HG03342 (cell line): Measurements from ENCODE around the gene ATP5F1B.
A peak's percentile ranks its signal among the peaks of the same experiment; 100 is the strongest.
"Not testable (repeated sequence)": the region's sequence is repeated elsewhere in the genome, so short reads cannot be mapped to it uniquely, and the experiment has no call there.

Source experiments
- ATAC-seq: cut with Tn5 transposase; IDR thresholded peaks from one replicate; pipeline ENCODE4 v1.9.1; 2021; ENCODE audit warnings: mild to moderate bottlenecking, moderate library complexity; ENCODE audit not compliant: unreplicated experiment

The ATP5F1B gene

GRCh38 chr12:56653781-56654180, 8.0 kb upstream of the ATP5F1B start:
- not testable (repeated sequence) for ATAC-seq

- ATAC-seq: not testable (repeated sequence)
Observed at GRCh38 chr12:56648023-56648422, 2.2 kb upstream of the ATP5F1B start.

DNA sequence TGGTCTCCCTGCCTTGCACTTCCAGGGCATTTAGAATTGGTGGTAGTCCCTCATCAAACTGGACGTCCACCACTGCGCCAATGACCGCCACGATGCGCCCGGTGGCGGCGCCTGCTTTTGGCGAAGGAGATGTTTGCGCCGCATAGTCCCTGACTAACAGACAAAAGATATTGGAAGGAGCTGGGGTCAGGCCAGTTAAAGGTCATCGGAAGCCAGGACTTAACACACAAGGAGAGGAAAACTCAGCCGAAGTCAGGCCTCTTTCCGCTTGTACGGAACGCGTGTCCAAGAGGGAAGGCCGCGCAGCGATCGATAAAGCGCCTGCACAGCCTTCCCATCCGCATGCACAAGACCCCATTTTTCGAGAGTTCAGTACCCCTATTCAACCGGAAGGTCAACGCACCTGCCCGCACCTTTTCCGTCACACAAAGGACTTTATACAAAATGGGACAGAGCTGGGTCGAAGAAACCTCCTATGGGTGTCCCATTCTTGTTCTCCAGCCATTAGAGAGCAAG, 525 bp downstream of the ATP5F1B start:
- no peak for ATAC-seq

GRCh38 chr12:56644654-56645053, 1.1 kb downstream of the ATP5F1B start:
- no peak for ATAC-seq

DNA sequence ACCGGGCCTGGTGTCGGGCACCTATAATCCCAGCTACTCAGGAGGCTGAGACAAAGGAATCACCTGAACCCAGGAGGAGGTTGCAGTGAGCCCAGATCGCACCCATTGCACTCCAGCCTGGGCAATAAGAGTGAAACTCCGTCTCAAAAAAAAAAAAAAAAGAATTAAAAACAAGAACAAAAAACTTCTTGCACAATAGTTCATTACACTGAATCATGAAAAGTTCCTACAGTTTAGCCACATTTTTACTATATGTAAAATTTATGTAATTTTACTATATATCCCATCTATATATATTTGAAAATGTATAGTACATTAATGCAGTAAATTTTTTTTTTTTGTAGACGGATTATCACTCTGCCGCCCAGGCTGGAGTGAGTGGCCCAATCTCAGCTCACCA, 4.6 kb downstream of the ATP5F1B start:
- no peak for ATAC-seq

DNA sequence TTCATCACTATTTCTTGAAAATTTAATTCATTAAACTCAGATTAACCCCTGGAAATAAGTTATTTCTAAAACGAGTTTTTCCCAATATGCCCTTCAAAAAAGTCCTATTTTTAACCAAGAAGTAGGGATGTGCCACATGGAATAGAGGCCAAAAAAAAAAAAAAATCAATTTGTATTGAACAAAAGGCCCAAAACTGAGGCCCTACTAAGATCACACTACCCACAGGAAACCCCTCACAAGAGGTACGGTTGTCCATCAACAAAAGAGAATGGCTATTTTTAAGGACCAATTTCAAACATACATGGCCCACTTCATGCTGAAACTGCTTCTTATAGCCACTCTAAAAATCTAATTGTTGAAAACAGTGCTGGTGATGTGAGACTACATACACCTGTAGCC, 8.2 kb downstream of the ATP5F1B start:
- ATAC-seq: no peak

- peak; percentile 56 for ATAC-seq
Observed at GRCh38 chr12:56636675-56637540, 8.9 kb downstream of the ATP5F1B start.

- peak; percentile 47 for ATAC-seq
Observed at GRCh38 chr12:56635806-56636674, 9.7 kb downstream of the ATP5F1B start.

GRCh38 chr12:56634837-56635791, 10.7 kb downstream of the ATP5F1B start:
- ATAC-seq: peak; percentile 30

- no peak for ATAC-seq
Observed at GRCh38 chr12:56634242-56634836, 11.4 kb downstream of the ATP5F1B start.

- ATAC-seq: no peak
Observed at GRCh38 chr12:56633468-56634241, 12.1 kb downstream of the ATP5F1B start.

DNA sequence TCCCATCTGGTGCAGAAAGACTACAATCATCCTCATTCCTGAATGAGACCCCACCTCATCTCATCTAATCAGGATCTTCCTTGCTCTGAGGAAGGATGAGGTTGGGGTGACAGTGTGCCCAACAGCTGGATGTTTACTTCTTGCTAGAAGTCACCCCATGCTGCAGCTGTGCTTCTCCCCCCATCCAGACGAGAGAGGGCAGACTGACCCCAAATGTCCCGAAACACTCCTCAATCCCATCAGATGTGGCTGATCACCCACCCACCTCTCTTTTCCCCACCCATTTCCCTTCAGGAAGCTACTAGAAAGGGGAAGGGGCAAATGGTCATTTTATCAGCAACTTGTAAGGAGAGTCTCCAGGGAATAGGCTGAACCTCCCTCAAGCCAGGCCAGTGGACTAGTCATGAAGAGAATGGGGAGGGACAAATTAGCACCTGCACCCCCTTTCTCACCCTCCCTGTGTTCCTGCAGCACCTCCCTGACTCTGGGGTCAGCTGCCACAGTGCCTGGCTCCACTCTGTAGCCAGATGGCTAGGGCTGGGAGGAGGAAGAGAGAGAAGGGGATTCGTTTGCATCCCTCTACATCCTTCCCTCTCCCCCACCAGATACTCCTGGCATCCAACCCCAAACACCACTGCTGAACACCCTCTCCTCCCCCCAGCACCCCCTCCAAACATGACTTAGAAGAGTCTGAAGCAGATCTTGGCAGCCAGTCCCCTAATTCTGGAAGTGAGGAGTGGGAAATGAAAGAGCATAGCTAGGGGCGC, 12.9 kb downstream of the ATP5F1B start:
- no peak for ATAC-seq

DNA sequence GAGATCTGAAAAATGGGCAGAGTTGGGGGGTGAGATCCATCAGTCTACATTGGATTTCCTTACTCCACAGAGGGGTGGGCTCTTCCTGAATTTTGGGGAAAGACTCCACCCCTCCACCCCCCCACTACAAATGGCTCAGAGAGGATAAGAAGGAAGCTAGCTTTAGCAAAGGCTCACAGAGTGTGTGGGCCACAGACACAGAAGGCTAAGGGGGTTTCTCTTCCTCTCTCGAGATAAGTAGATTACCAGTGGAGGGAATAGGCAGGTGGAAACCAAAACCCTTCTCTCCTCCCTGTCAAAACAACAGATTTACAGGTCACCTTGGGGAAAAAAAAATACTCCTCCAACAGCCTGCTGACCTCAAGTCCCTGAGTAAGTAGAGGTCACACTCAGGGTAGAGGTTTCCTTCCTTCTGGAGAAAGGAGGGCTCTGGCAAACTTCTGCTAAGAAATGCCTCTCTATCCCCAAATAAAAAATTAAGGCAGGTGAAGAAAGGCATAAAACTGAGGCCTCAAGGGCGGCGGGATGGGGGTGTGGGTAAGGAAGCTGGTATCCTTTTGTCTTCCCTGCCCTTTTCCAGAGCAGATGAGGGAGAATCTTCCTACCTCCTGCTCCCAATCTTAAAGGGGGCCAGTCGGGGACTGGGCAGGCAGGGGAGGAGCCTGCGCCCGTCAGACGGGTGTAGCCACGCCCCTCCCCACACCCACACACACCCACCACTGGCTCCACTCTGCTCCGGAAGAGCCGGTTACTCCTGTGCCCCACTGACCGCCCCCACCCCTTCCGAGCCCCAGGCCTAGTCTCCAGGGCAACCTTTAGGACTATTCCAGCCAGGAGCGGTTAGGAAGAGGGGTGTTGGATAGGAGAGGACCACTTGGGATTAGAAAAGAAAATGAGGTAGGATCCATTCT, 13.7 kb downstream of the ATP5F1B start:
- no peak for ATAC-seq

DNA sequence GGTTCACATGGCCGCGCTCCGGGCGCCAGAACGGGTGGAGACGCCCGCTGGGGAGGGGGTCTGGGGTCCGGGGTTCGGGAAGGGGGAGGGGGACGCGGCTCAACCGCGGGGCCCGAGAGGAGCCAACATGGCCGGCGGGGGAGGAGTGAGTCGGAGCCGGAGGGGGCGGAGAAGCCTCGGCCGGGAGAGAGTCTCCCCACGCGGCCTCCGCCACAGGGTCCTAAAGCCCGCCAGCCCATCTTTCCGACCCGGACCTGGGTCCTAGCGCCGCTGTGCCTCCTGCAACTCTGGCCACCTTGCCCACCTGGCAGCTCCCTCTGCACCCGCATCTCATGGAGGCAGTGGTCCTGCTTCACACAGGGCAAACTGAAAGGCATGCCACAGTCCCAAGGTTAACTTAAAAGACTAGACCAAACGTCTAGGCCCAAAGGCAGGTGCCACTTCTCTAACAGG, 15.6 kb downstream of the ATP5F1B start, which contains the start of gene BAZ2A:
Gene BAZ2A (minus strand): TSS at position 147 of the 453 bp plus-strand sequence. CDS start 12,796 bp downstream, outside the sequence.
- peak; percentile 57 for ATAC-seq

- peak; percentile 0 for ATAC-seq
Observed at GRCh38 chr12:56629459-56630179, 16.2 kb downstream of the ATP5F1B start.

- no peak for ATAC-seq
Observed at GRCh38 chr12:56628671-56629458, 16.9 kb downstream of the ATP5F1B start.
